ENCODE measurements around the gene UPP1. TPM values are rescaled to one million over a fixed set of nuclear protein-coding genes. Genes with fewer than 3 reads are reported as not detected.

UPP1 gene
- total and polyA plus RNA-seq, 2 of the 13 experiments (the other 11 are each of a cell fraction or from before 2014, with no cell fraction given), result 5.7 to 9.8 TPM

DNA sequence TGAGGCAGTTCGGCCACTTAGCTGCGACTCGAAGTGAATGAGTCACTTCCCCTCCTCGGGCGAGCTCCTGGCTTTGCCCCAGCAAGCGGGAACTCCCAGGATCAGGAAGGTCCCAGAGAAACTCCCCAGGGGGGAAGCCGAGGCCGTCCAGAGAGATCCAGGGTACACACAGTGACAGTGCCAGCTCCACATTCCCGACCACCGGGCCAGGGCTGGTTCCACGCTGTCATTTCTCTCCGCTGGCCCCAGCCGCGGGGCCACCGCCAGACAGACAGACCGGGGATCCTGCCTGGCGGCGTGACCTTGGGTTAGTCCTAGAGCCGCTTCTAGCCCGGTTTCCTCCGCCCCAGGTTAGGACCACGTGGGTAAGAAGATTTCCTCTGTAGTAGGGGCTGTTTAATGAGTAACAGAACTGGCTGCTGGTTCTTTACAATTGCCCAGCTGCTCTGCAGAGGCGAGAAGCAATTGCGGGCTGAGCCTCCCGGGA, 463 bp upstream of the UPP1 start (continued):
- TF ChIP-seq PCBP1 (IDR thresholded peaks at IDR 0.05; ENCODE audit: borderline replicate concordance, low read depth, low read length) (no peak), ZNF530 (CRISPR knock-in tag; IDR thresholded peaks at IDR 0.05; ENCODE audit: low read depth) (no peak), HDAC6 (IDR thresholded peaks at IDR 0.05; ENCODE audit: low read depth, low read length) (no peak), ZNF564 (CRISPR knock-in tag; IDR thresholded peaks at IDR 0.05) (0 out of 2 replicates have a peak, but pooled peaks have one; percentile 62), KDM2A (CRISPR knock-in tag; IDR thresholded peaks at IDR 0.05; ENCODE audit: borderline replicate concordance, low read depth) (no peak; the same call in 1 of the 2 replicates), ZNF589 (CRISPR knock-in tag; conservative IDR thresholded peaks at IDR 0.05) (no peak), NKX3-1 (CRISPR knock-in tag; IDR thresholded peaks at IDR 0.05) (no peak), ZFP36L1 (CRISPR knock-in tag; IDR thresholded peaks at IDR 0.05) (no peak), SRF (IDR thresholded peaks at IDR 0.05; ENCODE audit: low read depth, low read length) (no peak), ZNF292 (CRISPR knock-in tag; IDR thresholded peaks at IDR 0.05; ENCODE audit: borderline replicate concordance, low read depth) (peak; percentile 18; the same call in 1 of the 2 replicates), TOPORS (CRISPR knock-in tag; IDR thresholded peaks at IDR 0.05) (no peak), ZNF30 (CRISPR knock-in tag; IDR thresholded peaks at IDR 0.05) (no peak), ZNF766 (CRISPR knock-in tag; IDR thresholded peaks at IDR 0.05; ENCODE audit: borderline replicate concordance) (no peak), SIX4 (CRISPR knock-in tag; IDR thresholded peaks at IDR 0.05) (no peak), GABPA (IDR thresholded peaks at IDR 0.05; ENCODE audit: low read depth, low read length) (no peak), GABPA (CRISPR knock-in tag; IDR thresholded peaks at IDR 0.05; ENCODE audit: low read depth) (no peak), SNAI1 (CRISPR knock-in tag; IDR thresholded peaks at IDR 0.05; ENCODE audit: borderline replicate concordance) (0 out of 2 replicates have a peak, but pooled peaks have one; percentile 77), ZNF792 (CRISPR knock-in tag; IDR thresholded peaks at IDR 0.05) (no peak), ZNF230 (CRISPR knock-in tag; IDR thresholded peaks at IDR 0.05) (no peak), FIP1L1 (IDR thresholded peaks at IDR 0.05; ENCODE audit: borderline replicate concordance, insufficient read depth, low read depth, low read length) (no peak)
- TF ChIP-seq, protein P1, sequence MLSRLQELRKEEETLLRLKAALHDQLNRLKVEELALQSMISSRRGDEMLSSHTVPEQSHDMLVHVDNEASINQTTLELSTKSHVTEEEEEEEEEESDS (CRISPR knock-in tag; IDR thresholded peaks at IDR 0.05; ENCODE audit: borderline replicate concordance), result no peak
- TF ChIP-seq, protein P2, sequence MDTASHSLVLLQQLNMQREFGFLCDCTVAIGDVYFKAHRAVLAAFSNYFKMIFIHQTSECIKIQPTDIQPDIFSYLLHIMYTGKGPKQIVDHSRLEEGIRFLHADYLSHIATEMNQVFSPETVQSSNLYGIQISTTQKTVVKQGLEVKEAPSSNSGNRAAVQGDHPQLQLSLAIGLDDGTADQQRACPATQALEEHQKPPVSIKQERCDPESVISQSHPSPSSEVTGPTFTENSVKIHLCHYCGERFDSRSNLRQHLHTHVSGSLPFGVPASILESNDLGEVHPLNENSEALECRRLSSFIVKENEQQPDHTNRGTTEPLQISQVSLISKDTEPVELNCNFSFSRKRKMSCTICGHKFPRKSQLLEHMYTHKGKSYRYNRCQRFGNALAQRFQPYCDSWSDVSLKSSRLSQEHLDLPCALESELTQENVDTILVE (CRISPR knock-in tag; IDR thresholded peaks at IDR 0.05), result no peak; the same call in none of the 2 replicates
- TF ChIP-seq, protein P3, sequence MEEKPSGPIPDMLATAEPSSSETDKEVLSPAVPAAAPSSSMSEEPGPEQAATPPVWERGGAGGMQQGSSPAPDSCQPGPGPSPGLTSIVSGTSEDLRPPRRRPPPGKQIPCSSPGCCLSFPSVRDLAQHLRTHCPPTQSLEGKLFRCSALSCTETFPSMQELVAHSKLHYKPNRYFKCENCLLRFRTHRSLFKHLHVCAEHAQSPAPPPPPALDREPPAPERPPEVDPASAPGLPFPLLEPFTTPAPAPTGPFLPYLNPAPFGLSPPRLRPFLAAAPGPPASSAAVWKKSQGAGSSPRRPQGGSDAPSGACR (CRISPR knock-in tag; IDR thresholded peaks at IDR 0.05), result no peak; the same call in 1 of the 2 replicates
- TF ChIP-seq, protein P4, sequence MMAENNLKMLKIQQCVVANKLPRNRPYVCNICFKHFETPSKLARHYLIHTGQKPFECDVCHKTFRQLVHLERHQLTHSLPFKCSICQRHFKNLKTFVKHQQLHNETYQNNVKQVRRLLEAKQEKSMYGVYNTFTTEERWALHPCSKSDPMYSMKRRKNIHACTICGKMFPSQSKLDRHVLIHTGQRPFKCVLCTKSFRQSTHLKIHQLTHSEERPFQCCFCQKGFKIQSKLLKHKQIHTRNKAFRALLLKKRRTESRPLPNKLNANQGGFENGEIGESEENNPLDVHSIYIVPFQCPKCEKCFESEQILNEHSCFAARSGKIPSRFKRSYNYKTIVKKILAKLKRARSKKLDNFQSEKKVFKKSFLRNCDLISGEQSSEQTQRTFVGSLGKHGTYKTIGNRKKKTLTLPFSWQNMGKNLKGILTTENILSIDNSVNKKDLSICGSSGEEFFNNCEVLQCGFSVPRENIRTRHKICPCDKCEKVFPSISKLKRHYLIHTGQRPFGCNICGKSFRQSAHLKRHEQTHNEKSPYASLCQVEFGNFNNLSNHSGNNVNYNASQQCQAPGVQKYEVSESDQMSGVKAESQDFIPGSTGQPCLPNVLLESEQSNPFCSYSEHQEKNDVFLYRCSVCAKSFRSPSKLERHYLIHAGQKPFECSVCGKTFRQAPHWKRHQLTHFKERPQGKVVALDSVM (CRISPR knock-in tag; IDR thresholded peaks at IDR 0.05), result peak; percentile 58; the same call in 1 of the 2 replicates
- TF ChIP-seq, protein P5, sequence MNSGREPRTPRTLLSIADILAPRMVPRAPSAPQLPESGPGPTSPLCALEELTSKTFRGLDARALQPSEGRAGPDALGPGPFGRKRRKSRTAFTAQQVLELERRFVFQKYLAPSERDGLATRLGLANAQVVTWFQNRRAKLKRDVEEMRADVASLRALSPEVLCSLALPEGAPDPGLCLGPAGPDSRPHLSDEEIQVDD (CRISPR knock-in tag; IDR thresholded peaks at IDR 0.05; ENCODE audit: borderline replicate concordance), result no peak
- TF ChIP-seq, protein P6, sequence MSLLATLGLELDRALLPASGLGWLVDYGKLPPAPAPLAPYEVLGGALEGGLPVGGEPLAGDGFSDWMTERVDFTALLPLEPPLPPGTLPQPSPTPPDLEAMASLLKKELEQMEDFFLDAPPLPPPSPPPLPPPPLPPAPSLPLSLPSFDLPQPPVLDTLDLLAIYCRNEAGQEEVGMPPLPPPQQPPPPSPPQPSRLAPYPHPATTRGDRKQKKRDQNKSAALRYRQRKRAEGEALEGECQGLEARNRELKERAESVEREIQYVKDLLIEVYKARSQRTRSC (CRISPR knock-in tag; IDR thresholded peaks at IDR 0.05; ENCODE audit: low read depth), result no peak

Measured in HepG2 (cell line).